Fibroblast of skin of abdomen (primary cell): ENCODE results near the gene IFRD2.
A peak's percentile ranks its signal among the peaks of the same experiment; 100 is the strongest.
"Not testable (repeated sequence)": the region's sequence is repeated elsewhere in the genome, so short reads cannot be mapped to it uniquely, and the experiment has no call there.

ENCODE experiments used
- DNase-seq: peaks from one replicate; pipeline ENCODE4 v3.0.0-alpha.2; 2013

IFRD2 gene

DNA sequence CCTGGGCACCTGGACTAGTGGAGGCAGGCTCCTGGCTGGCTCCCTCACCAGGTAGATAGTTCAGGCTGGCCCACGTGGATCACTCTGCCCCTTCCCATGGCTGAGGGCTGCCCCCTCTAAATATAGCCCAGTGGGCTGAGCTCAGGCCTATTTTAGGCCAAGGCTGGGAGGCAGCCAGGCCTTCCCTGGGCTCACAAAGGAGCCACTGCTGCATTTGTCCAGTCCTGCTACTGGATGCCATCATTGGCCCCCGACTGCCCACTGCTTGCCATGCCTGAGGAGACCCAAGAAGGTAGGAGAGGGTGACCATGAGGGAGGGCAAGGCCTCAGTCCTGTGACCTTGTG lies 13.4 kb downstream of the IFRD2 start, which contains the start of gene LSMEM2:
TSS of gene LSMEM2 (plus strand) at position 208 of the 345 bp plus-strand sequence. CDS start at position 235, 27 bp downstream.
- no peak for DNase-seq

DNA sequence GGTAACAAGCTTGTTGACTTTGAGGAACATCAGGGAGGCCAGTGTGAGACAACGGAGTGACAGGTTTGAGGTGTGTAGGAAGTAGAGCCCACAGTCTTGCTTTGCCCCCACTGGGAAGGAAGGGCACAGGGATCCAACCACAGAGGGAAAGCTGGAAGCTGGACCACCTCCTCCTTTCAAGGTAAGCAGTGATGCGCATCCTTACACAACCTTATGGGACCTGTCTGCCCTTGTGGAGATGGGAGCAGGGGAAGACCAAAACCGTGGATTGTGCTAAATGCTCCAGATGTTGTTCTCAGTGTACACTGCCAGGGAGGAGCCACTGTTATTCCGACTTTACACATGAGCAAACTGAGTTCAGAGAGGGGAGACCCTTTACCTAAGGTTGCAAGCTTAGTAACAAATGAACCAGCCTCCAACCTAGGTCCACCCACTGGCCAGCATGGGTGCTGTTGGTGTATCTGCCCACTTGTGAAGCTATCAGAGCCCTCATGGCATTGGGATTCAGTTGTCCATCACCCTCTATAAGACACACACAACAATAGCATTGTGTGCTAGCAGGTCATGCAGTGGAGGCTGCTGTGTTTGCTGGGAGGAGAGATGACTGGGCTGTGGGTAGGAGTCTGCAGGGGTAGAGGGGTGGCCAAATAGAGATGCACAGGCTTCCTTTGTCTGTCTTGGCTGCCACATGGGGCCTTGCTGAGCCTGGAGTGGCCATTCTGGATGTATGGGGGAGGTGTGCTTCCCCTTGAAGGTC lies 13.9 kb downstream of the IFRD2 start:
- no peak for DNase-seq

GRCh38 chr3:50276762-50277101 lies 15.5 kb downstream of the IFRD2 start:
- no peak for DNase-seq

- DNase-seq = no peak
Measured at GRCh38 chr3:50275996-50276761, 16.1 kb downstream of the IFRD2 start.

- DNase-seq = no peak
Measured at GRCh38 chr3:50275141-50275995, 16.9 kb downstream of the IFRD2 start.

GRCh38 chr3:50274371-50275104 lies 17.7 kb downstream of the IFRD2 start:
- peak; percentile 36 for DNase-seq

DNA sequence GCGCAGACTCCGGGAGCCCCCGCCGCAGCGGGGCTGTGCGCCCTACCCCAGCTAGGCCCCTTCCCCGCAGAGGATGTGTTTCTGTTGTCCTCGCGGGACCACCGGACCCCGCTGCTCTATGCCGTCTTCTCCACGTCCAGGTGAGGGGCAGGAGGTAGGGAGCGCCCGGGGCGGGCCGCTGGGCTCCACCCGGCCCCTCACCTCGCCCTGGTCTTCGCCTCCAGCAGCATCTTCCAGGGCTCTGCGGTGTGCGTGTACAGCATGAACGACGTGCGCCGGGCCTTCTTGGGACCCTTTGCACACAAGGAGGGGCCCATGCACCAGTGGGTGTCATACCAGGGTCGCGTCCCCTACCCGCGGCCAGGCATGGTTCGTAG lies 18.6 kb downstream of the IFRD2 start:
- no peak for DNase-seq

GRCh38 chr3:50272911-50273688 lies 19.1 kb downstream of the IFRD2 start:
- DNase-seq = peak; percentile 61

- DNase-seq = not testable (repeated sequence)
Measured at GRCh38 chr3:50272538-50272910, 19.7 kb downstream of the IFRD2 start.

GRCh38 chr3:50271314-50271936 lies 20.8 kb downstream of the IFRD2 start:
- no peak for DNase-seq

GRCh38 chr3:50270422-50271224 lies 21.6 kb downstream of the IFRD2 start:
- DNase-seq = no peak

DNA sequence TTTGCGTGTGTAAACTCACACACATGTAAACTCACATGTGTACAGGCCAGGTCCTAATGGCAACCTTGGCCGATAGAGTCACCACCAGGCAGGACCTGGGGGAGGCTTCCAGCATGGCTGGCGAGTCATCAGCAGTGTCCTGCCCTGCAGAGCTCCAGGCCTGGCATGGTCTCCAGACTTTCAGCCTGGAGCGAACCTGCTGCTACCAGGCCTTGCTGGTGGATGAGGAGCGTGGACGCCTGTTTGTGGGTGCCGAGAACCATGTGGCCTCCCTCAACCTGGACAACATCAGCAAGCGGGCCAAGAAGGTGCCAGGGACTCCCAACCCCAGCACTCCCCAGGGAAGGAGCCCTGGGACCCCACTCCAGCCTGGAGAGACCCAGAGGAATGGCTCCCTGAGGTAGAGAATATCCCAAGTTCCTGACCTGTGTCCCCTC lies 22.2 kb downstream of the IFRD2 start:
- no peak for DNase-seq

DNA sequence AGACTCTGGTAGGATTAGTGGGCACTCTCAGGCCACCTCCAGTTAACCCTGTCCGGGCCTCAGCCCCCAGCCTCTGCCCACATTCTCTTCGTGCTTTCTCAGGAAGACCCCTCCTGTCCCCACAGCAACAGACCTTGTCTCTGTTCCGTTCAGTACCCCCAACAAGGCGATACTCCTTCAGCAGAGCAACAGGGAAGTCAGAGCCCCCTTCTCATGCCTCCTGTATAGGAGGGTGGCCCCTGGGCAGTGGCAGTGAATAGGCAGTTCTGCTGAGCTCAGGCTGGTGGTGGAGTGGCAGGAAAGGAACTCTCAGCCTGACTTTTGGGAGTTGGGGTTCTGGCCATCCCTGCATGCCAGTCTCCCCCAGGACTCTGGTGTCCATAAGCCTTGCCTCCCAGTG lies 22.8 kb downstream of the IFRD2 start:
- DNase-seq = no peak

GRCh38 chr3:50268703-50269451 lies 23.4 kb downstream of the IFRD2 start, which contains the start of gene SEMA3B:
TSS of gene SEMA3B (plus strand) at chr3:50269147. CDS start at chr3:50269241, 94 bp downstream.
- DNase-seq = no peak

DNA sequence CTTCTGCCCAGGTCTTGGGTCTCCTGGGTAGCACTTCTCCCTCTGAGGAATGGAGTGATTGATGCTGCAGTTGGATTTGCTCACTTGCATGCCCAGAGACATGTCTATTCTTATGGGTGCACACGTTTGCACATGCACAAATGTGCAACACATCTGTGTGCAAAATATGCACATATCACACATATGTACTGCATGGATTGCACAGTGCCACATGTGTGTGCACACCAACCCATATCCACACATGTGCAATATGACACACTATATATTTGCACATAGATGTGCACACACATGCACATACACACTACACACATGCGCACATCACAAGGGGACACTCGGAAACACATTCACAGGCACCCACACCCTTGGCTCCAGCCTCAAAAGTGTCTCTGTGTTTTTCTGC lies 24.0 kb downstream of the IFRD2 start:
- no peak for DNase-seq

DNA sequence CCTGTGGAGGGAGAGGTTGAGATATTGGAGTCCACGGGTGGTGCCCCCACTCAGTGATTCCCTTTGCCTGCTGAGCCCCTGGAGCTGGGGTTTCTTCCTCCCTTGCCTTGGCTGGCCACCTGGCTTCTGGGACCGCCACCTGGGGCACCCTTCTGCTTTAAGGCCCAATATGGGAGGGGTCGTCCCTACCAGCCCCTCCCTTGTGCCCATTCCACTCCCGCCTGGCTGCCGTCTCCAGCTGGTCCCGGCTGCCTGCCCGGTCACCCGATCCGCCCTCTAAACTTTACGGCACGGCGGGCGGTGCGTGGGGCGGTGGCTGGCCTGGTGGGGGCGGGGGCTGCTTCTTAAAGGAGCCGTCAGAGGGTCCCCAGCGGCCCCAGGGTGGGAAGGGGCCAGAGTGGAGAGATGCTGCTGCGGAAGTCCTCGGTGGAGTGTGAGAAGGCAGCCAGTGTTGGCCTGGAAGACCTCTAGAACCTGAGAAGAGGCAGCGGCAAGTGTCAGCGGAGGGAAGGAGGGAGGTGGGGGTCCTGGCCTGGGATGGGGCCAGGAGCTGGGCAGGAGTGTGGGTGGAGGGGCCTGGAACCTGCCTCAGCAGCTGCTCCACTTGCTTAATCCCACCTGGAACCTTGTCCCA lies 24.8 kb downstream of the IFRD2 start:
- no peak for DNase-seq

GRCh38 chr3:50266836-50267235 lies 25.4 kb downstream of the IFRD2 start:
- no peak for DNase-seq

- DNase-seq = no peak
Measured at GRCh38 chr3:50266017-50266416, 26.2 kb downstream of the IFRD2 start.

DNA sequence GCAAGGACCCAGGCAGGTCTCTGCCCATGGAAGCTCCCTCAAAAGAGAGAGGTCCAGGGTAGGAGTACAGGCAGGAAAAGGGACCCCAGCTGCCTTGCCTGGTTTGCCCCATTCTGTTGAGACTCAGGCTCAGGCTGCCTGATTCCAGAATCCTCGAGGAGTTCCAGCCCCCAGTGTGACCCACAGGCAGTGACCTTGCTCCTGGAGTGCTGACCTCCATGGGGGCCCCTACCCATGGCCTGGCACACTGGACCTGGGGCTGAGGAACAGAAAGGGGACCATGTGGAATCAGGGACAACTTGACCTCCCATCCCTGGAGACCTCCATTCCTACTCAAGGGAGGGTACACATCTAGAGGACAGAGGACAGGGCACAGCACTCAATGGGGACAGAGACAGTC lies 26.7 kb downstream of the IFRD2 start:
- no peak for DNase-seq
